Ishikawa (cell line): ENCODE measurements around the gene CD300C.

Source experiments
- CEBPB ChIP-seq: IDR thresholded peaks from 2 replicates; pipeline ENCODE4 v1.6.1; 2012
- EP300 ChIP-seq: IDR thresholded peaks from 2 replicates; pipeline ENCODE4 v1.6.1; 2012; ENCODE audit warnings: borderline replicate concordance
- NFIC ChIP-seq: IDR thresholded peaks from 2 replicates; pipeline ENCODE4 v1.6.1; 2012
- RAD21 ChIP-seq: IDR thresholded peaks from 2 replicates; pipeline ENCODE4 v1.6.1; 2012; ENCODE audit warnings: low read depth
- TF ChIP-seq, protein P1 (sequence below): IDR thresholded peaks from 2 replicates; pipeline ENCODE4 v1.6.1; 2012; ENCODE audit warnings: low read depth, mild to moderate bottlenecking

DNA sequence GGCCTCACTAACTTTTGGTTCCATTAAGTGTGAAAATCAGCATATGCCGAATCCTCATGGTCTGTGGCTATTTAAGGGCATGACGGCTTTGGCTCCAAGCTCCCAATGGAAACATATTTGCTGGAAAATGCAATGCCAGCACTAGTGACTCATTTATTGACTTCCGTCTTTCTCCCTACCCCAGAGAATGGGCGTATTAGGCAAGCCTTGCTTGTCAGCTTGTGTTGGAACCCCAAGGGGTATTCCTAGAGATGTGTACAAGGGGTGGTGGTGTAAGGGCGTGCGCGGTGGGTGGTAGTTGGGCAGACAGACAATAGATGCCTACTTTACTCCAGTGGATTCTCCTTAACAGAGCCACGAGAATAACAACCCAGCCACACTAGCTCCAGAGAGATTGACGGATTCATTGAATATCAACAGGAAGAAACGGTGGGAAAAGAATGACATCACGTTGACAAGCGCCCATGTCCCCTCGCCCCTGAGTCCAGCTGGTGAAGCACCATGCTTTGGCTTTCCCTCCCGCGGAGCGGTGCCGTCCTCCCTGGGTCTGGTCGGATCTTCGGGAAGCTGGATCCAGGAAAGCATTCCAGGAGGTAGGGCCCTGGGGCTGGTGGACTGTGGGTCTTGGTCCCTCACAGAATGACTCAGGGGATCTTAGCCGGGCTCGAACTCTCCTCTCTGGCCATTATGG, 25.0 kb downstream of the CD300C start:
- TF ChIP-seq RAD21 = no peak
- no peak for TF ChIP-seq NFIC
- TF ChIP-seq CEBPB = no peak
- no peak for TF ChIP-seq EP300
- TF ChIP-seq, protein P1, sequence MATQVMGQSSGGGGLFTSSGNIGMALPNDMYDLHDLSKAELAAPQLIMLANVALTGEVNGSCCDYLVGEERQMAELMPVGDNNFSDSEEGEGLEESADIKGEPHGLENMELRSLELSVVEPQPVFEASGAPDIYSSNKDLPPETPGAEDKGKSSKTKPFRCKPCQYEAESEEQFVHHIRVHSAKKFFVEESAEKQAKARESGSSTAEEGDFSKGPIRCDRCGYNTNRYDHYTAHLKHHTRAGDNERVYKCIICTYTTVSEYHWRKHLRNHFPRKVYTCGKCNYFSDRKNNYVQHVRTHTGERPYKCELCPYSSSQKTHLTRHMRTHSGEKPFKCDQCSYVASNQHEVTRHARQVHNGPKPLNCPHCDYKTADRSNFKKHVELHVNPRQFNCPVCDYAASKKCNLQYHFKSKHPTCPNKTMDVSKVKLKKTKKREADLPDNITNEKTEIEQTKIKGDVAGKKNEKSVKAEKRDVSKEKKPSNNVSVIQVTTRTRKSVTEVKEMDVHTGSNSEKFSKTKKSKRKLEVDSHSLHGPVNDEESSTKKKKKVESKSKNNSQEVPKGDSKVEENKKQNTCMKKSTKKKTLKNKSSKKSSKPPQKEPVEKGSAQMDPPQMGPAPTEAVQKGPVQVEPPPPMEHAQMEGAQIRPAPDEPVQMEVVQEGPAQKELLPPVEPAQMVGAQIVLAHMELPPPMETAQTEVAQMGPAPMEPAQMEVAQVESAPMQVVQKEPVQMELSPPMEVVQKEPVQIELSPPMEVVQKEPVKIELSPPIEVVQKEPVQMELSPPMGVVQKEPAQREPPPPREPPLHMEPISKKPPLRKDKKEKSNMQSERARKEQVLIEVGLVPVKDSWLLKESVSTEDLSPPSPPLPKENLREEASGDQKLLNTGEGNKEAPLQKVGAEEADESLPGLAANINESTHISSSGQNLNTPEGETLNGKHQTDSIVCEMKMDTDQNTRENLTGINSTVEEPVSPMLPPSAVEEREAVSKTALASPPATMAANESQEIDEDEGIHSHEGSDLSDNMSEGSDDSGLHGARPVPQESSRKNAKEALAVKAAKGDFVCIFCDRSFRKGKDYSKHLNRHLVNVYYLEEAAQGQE = no peak
